SK-N-SH treated with all-trans-retinoic acid at 6 μM for 48 hours (cell line): ENCODE measurements around the gene MGAT3.

Experiments
- ATAC-seq: fragments of 200-7000 bp; cut with Tn5 transposase; 3 replicates; pipeline ENCODE4 v1.9.1; 2020; ENCODE audit warnings: mild to moderate bottlenecking, moderate library complexity
- ARNTL ChIP-seq: fragments of 450-650 bp; formaldehyde crosslinking; IDR thresholded peaks from 2 replicates; pipeline ENCODE4 v1.5.0; 2020; ENCODE audit warnings: low read depth, mild to moderate bottlenecking, moderate library complexity, borderline replicate concordance
- CREB5 ChIP-seq: fragments of 250-450 bp; sonication (Bioruptor Pico); IDR thresholded peaks from 2 replicates; pipeline ENCODE4 v1.5.1; 2020; ENCODE audit warnings: low read depth, mild to moderate bottlenecking, moderate library complexity
- CSDC2 ChIP-seq: fragments of 250-450 bp; sonication (Bioruptor Pico); IDR thresholded peaks from 2 replicates; pipeline ENCODE4 v1.5.0; 2020; ENCODE audit warnings: mild to moderate bottlenecking, moderate library complexity
- CSRNP3 ChIP-seq: fragments of 250-450 bp; sonication (Bioruptor Pico); IDR thresholded peaks from 2 replicates; pipeline ENCODE4 v1.5.1; 2021; ENCODE audit warnings: mild to moderate bottlenecking, moderate library complexity
- ESRRG ChIP-seq: fragments of 250-450 bp; sonication (Bioruptor Pico); IDR thresholded peaks from 2 replicates; pipeline ENCODE4 v1.6.1; 2021; ENCODE audit warnings: mild to moderate bottlenecking
- GLIS3 ChIP-seq: fragments of 250-450 bp; sonication (Bioruptor Pico); IDR thresholded peaks from 2 replicates; pipeline ENCODE4 v1.5.0; 2020; ENCODE audit warnings: mild to moderate bottlenecking, moderate library complexity
- ISL1 ChIP-seq: fragments of 250-450 bp; sonication (Bioruptor Pico); IDR thresholded peaks from 2 replicates; pipeline ENCODE4 v2.1.2; 2022; ENCODE audit warnings: mild to moderate bottlenecking, moderate library complexity
- OSR1 ChIP-seq: fragments of 250-450 bp; sonication (Bioruptor Pico); IDR thresholded peaks from 2 replicates; pipeline ENCODE4 v1.8.0; 2022; ENCODE audit warnings: moderate library complexity, mild to moderate bottlenecking, inconsistent platforms
- PATZ1 ChIP-seq: fragments of 250-450 bp; sonication (Bioruptor Pico); IDR thresholded peaks from 2 replicates; pipeline ENCODE4 v1.8.0; 2020; ENCODE audit warnings: mild to moderate bottlenecking, moderate library complexity, borderline replicate concordance
- POU6F1 ChIP-seq: fragments of 250-450 bp; sonication (Bioruptor Pico); IDR thresholded peaks from 2 replicates; pipeline ENCODE4 v1.8.0; 2021; ENCODE audit warnings: low read depth, mild to moderate bottlenecking, moderate library complexity, borderline replicate concordance
- PPARA ChIP-seq: fragments of 250-450 bp; sonication (Bioruptor Pico); IDR thresholded peaks from 2 replicates; pipeline ENCODE4 v1.5.0; 2020; ENCODE audit warnings: mild to moderate bottlenecking, borderline replicate concordance
- TOX ChIP-seq: fragments of 250-450 bp; sonication (Bioruptor Pico); IDR thresholded peaks from 2 replicates; pipeline ENCODE4 v1.8.0; 2021; ENCODE audit warnings: mild to moderate bottlenecking, moderate library complexity, borderline replicate concordance
- TSHZ2 ChIP-seq: fragments of 250-450 bp; sonication (Bioruptor Pico); IDR thresholded peaks from 2 replicates; pipeline ENCODE4 v1.5.0; 2020; ENCODE audit warnings: mild to moderate bottlenecking, moderate library complexity
- ZC3H10 ChIP-seq: fragments of 250-450 bp; sonication (Bioruptor Pico); IDR thresholded peaks from 2 replicates; pipeline ENCODE4 v1.5.1; 2021; ENCODE audit warnings: mild to moderate bottlenecking, moderate library complexity
- ZFP3 ChIP-seq: fragments of 250-450 bp; sonication (Bioruptor Pico); IDR thresholded peaks from 2 replicates; pipeline ENCODE4 v1.5.0; 2020; ENCODE audit warnings: mild to moderate bottlenecking, moderate library complexity
- ZFP30 ChIP-seq: fragments of 450-650 bp; formaldehyde crosslinking; IDR thresholded peaks from 2 replicates; pipeline ENCODE4 v1.5.0; 2022; ENCODE audit warnings: mild to moderate bottlenecking, moderate library complexity
- ZNF565 ChIP-seq: fragments of 450-650 bp; formaldehyde crosslinking; conservative IDR thresholded peaks from 2 replicates; pipeline ENCODE4 v1.5.0; 2020; ENCODE audit warnings: low read depth, mild to moderate bottlenecking, moderate library complexity

Gene MGAT3

GRCh38 chr22:39408807-39409206 is 48.0 kb upstream of the MGAT3 start (continued):
- no peak for TF ChIP-seq ZFP3 (CRISPR knock-in tag)
- TF ChIP-seq ARNTL (CRISPR knock-in tag): no peak
- TF ChIP-seq POU6F1: no peak
- TF ChIP-seq TSHZ2 (CRISPR knock-in tag): no peak
- no peak for TF ChIP-seq ZC3H10
- no peak for TF ChIP-seq ISL1
- TF ChIP-seq CSDC2 (CRISPR knock-in tag): no peak
- no peak for TF ChIP-seq OSR1 (CRISPR knock-in tag)

GRCh38 chr22:39409516-39410029 is 47.2 kb upstream of the MGAT3 start:
- no peak for ATAC-seq
- TF ChIP-seq ARNTL (CRISPR knock-in tag) (no peak), PPARA (CRISPR knock-in tag) (no peak), POU6F1 (no peak), GLIS3 (CRISPR knock-in tag) (no peak), ZFP3 (CRISPR knock-in tag) (no peak), PATZ1 (CRISPR knock-in tag) (no peak), ISL1 (no peak), ZNF565 (no peak), CREB5 (CRISPR knock-in tag) (no peak), TSHZ2 (CRISPR knock-in tag) (no peak), CSDC2 (CRISPR knock-in tag) (no peak), CSRNP3 (no peak)

- TF ChIP-seq TSHZ2 (CRISPR knock-in tag) (no peak), ZFP30 (CRISPR knock-in tag) (no peak), CSRNP3 (no peak), ESRRG (CRISPR knock-in tag) (no peak), ARNTL (CRISPR knock-in tag) (no peak), TOX (CRISPR knock-in tag) (no peak), ZNF565 (no peak)
- TF ChIP-seq, all 23 proteins: peak for 0
- no peak for ATAC-seq
Observed at GRCh38 chr22:39410264-39410663, 46.5 kb upstream of the MGAT3 start.
